Erythroblast (primary cell): ENCODE results near the gene KRT33B.

ENCODE experiments used
- GATA1 ChIP-seq: IDR thresholded peaks from 2 replicates; pipeline ENCODE4 v1.6.1; 2011; ENCODE audit warnings: low read depth, mild to moderate bottlenecking, control low read depth, low read length, moderate library complexity
- POLR2A ChIP-seq: IDR thresholded peaks from 2 replicates; pipeline ENCODE4 v1.6.1; 2011; ENCODE audit warnings: mild to moderate bottlenecking, low read length

DNA sequence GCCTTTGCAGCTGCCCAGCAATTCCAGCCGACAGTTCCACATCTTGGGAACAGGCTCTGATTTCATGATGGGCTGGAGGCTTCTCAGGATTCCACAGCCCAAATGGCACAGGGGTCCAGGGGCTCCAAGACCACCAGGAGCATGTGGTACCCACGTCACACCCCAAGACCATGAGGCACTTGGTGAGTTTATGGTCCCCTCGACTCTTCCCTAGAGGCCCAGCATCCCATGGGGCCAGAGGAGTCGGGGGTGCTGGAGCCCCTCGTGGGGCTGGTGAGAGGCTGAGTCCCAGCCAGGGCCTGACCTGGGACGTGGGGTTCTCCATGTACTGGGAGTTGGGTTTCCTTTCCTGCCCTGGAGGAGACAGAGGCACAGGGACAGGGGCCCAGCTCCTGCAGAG lies 44.0 kb downstream of the KRT33B start:
- TF ChIP-seq POLR2A (no peak), GATA1 (no peak)
